H1 (cell line): ENCODE results near the gene GRM6.

Source experiments
- CHD1 ChIP-seq: IDR thresholded peaks from 2 replicates; pipeline ENCODE4 v1.6.1; 2012; ENCODE audit warnings: low read depth, low read length, improper control_type of control experiment
- CREB1 ChIP-seq: IDR thresholded peaks from 2 replicates; pipeline ENCODE4 v1.6.1; 2012; ENCODE audit warnings: inconsistent platforms
- CTCF ChIP-seq, 3 experiments: IDR thresholded peaks; 1 replicate in 2 of 3; 2 replicates in 1 of 3; pipeline versions ENCODE4 v1.5.1 to v1.6.1; 2011; ENCODE audit warnings: low read length in 3 of 3, mild to moderate bottlenecking in 3 of 3, inconsistent platforms in 2 of 3, low read depth in 1 of 3, moderate library complexity in 1 of 3; ENCODE audit not compliant: insufficient read depth in 1 of 3; ENCODE audit errors: control extremely low read depth in 1 of 3
- EZH2 ChIP-seq: fragments of 200-600 bp; sonication (generic); IDR thresholded peaks from 2 replicates; pipeline ENCODE4 v1.7.1; 2012; ENCODE audit warnings: low read depth, mild to moderate bottlenecking, moderate library complexity, low read length, inconsistent platforms; ENCODE audit not compliant: severe bottlenecking
- HDAC6 ChIP-seq: IDR thresholded peaks from one replicate; pipeline ENCODE4 v1.7.1; 2012; ENCODE audit warnings: low read depth, mild to moderate bottlenecking, inconsistent platforms, low read length, moderate library complexity
- POLR2A ChIP-seq, 2 experiments: IDR thresholded peaks; 1 replicate in 1 of 2; 2 replicates in 1 of 2; pipeline ENCODE4 v1.6.1; 2011; ENCODE audit warnings: low read depth in 2 of 2, low read length in 2 of 2, mild to moderate bottlenecking in 2 of 2; ENCODE audit errors: control extremely low read depth in 1 of 2
- POLR2AphosphoS5 ChIP-seq: IDR thresholded peaks from 2 replicates; pipeline ENCODE4 v1.6.1; 2011; ENCODE audit warnings: low read depth, low read length
- RBBP5 ChIP-seq: IDR thresholded peaks from 2 replicates; pipeline ENCODE4 v1.7.1; 2012; ENCODE audit warnings: low read depth, mild to moderate bottlenecking, inconsistent platforms, low read length, moderate library complexity, borderline replicate concordance
- RFX5 ChIP-seq: IDR thresholded peaks from 2 replicates; pipeline ENCODE4 v1.6.1; 2011; ENCODE audit warnings: low read depth, low read length, improper control_type of control experiment, borderline replicate concordance
- SIN3A ChIP-seq, 2 experiments: IDR thresholded peaks in 1 of 2; conservative IDR thresholded peaks in 1 of 2; 2 replicates each; pipeline ENCODE4 v1.6.1; 2011 to 2012; ENCODE audit warnings: low read length in 2 of 2, improper control_type of control experiment in 1 of 2, low read depth in 1 of 2, mild to moderate bottlenecking in 1 of 2
- SRF ChIP-seq: IDR thresholded peaks from 2 replicates; pipeline ENCODE4 v1.6.1; 2011; ENCODE audit warnings: mild to moderate bottlenecking, low read depth, low read length, moderate library complexity

- TF ChIP-seq POLR2AphosphoS5 (no peak), POLR2A (IDR thresholded peaks at IDR 0.05; ENCODE audit: control extremely low read depth in 1 of 2, low read depth in 2 of 2, low read length in 2 of 2) (no peak), HDAC6 (no peak), EZH2 (no peak), SRF (no peak), CTCF (IDR thresholded peaks at IDR 0.05; ENCODE audit: control extremely low read depth in 1 of 3, insufficient read depth in 1 of 3, low read depth in 1 of 3, low read length in 3 of 3) (no peak), SIN3A (conservative IDR thresholded peaks at IDR 0.05 in 1 of 2, IDR thresholded peaks at IDR 0.05 in 1 of 2; ENCODE audit: low read depth in 1 of 2, low read length in 2 of 2) (no peak), RBBP5 (no peak), RFX5 (no peak), CREB1 (no peak), CHD1 (no peak)
Measured at GRCh38 chr5:178986326-178986960, 8.7 kb downstream of the GRM6 start.
